ENCODE measurements around the gene UFSP2. TPM values are rescaled to one million over a fixed set of nuclear protein-coding genes. Genes with fewer than 3 reads are reported as not detected.

The UFSP2 gene
- polyA plus RNA-seq, 2 donors: 8.3 to 18.1 TPM

- no peak overlapping the region for H3K4me3 ChIP-seq (ENCODE audit: low read depth in 1 of 2, low read length in 2 of 2)
- WGBS, 2 donors: 73 to 80% methylated on average over 4 of the region's 4 CpGs
- peaks cover 0 to 4% of the 10 kb centered on the region in 2 donors for H3K4me1 ChIP-seq (ENCODE audit: control insufficient read depth in 2 of 2, insufficient read depth in 2 of 2, low read length in 1 of 2)
- H3K27ac ChIP-seq (ENCODE audit: low read depth in 2 of 2, low read length in 1 of 2): no peak overlapping the region
- H3K36me3 ChIP-seq (ENCODE audit: control insufficient read depth in 2 of 2, insufficient read depth in 2 of 2, low read length in 1 of 2): no peaks in the 10 kb centered on the region
- no peaks in the 10 kb centered on the region for H3K9me3 ChIP-seq (ENCODE audit: control insufficient read depth in 2 of 2, insufficient read depth in 1 of 2, low read depth in 1 of 2, low read length in 1 of 2)
- no peaks in the 10 kb centered on the region for H3K27me3 ChIP-seq (ENCODE audit: control insufficient read depth in 1 of 2, insufficient read depth in 2 of 2, low read length in 2 of 2)
Measured at GRCh38 chr4:185467101-185467500, 41.3 kb upstream of the UFSP2 start.

DNA sequence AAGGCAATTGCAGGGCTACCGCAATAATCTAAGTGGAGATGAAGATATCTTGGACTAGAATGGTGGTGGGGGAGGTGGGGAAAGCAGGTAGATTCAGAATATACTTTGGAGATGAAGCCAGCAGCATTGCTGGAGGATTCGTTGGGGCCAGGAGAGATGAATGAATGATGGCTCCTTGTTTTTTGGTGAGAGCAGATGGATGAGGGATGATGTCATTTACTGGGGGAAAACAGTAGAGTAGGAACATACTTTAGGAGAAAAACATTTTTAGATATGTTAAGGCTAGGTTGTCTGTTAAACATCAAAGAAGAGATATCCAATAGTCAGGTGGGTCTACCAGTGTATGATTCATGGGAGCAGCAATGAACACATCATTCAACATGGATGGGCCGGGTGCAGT, 39.9 kb upstream of the UFSP2 start:
- Histone ChIP-seq H3K27me3 (ENCODE audit: control insufficient read depth in 1 of 2, insufficient read depth in 2 of 2, low read length in 2 of 2) (no peaks in the 10 kb centered on the region), H3K9me3 (ENCODE audit: control insufficient read depth in 2 of 2, insufficient read depth in 1 of 2, low read depth in 1 of 2, low read length in 1 of 2) (no peaks in the 10 kb centered on the region), H3K36me3 (ENCODE audit: control insufficient read depth in 2 of 2, insufficient read depth in 2 of 2, low read length in 1 of 2) (no peaks in the 10 kb centered on the region), H3K4me1 (ENCODE audit: control insufficient read depth in 2 of 2, insufficient read depth in 2 of 2, low read length in 1 of 2) (peaks cover 0 to 3% of the 10 kb centered on the region in 2 donors), H3K4me3 (ENCODE audit: low read depth in 1 of 2, low read length in 2 of 2) (no peak overlapping the region), H3K27ac (ENCODE audit: low read depth in 2 of 2, low read length in 1 of 2) (no peak overlapping the region)
- WGBS, 2 donors: 75 to 88% methylated on average over 3 of the region's 3 CpGs

GRCh38 chr4:185464887-185465286, 39.1 kb upstream of the UFSP2 start:
- Histone ChIP-seq H3K4me3 (ENCODE audit: low read depth in 1 of 2, low read length in 2 of 2) (no peak overlapping the region), H3K4me1 (ENCODE audit: control insufficient read depth in 2 of 2, insufficient read depth in 2 of 2, low read length in 1 of 2) (no peaks in the 10 kb centered on the region), H3K9me3 (ENCODE audit: control insufficient read depth in 2 of 2, insufficient read depth in 1 of 2, low read depth in 1 of 2, low read length in 1 of 2) (no peaks in the 10 kb centered on the region), H3K27me3 (ENCODE audit: control insufficient read depth in 1 of 2, insufficient read depth in 2 of 2, low read length in 2 of 2) (no peaks in the 10 kb centered on the region), H3K36me3 (ENCODE audit: control insufficient read depth in 2 of 2, insufficient read depth in 2 of 2, low read length in 1 of 2) (no peaks in the 10 kb centered on the region), H3K27ac (ENCODE audit: low read depth in 2 of 2, low read length in 1 of 2) (no peak overlapping the region)
- 11 to 33% methylated on average over 1 of the region's 1 CpG for WGBS, 2 donors

GRCh38 chr4:185464183-185464582, 38.4 kb upstream of the UFSP2 start:
- H3K9me3 ChIP-seq (ENCODE audit: control insufficient read depth in 2 of 2, insufficient read depth in 1 of 2, low read depth in 1 of 2, low read length in 1 of 2): no peaks in the 10 kb centered on the region
- no peaks in the 10 kb centered on the region for H3K27me3 ChIP-seq (ENCODE audit: control insufficient read depth in 1 of 2, insufficient read depth in 2 of 2, low read length in 2 of 2)
- no peaks in the 10 kb centered on the region for H3K4me1 ChIP-seq (ENCODE audit: control insufficient read depth in 2 of 2, insufficient read depth in 2 of 2, low read length in 1 of 2)
- WGBS, 2 donors: 59 to 68% methylated on average over 6 of the region's 6 CpGs
- H3K27ac ChIP-seq (ENCODE audit: low read depth in 2 of 2, low read length in 1 of 2): no peak overlapping the region
- no peak overlapping the region for H3K4me3 ChIP-seq (ENCODE audit: low read depth in 1 of 2, low read length in 2 of 2)
- no peaks in the 10 kb centered on the region for H3K36me3 ChIP-seq (ENCODE audit: control insufficient read depth in 2 of 2, insufficient read depth in 2 of 2, low read length in 1 of 2)

DNA sequence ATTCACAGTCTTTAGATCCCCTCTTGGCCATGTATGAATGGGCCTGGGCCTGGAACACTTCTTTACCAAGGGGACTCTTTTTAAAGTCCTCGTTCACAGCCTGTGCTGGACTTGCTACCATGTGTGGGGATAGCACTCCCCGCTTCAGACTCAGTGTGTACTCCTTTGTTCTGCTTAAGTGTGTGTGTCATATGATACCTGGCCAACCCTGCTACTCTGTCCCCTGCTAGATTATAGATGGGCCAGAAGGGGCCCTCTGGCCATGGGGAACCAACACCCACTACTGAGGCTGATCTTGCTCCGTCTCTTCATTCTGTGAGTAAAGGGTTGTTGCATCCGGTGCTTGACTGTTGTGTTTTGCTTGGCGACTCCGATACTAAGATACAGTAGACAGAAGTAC, 37.8 kb upstream of the UFSP2 start:
- H3K4me3 ChIP-seq (ENCODE audit: low read depth in 1 of 2, low read length in 2 of 2): no peak overlapping the region
- no peaks in the 10 kb centered on the region for H3K27me3 ChIP-seq (ENCODE audit: control insufficient read depth in 1 of 2, insufficient read depth in 2 of 2, low read length in 2 of 2)
- no peak overlapping the region for H3K27ac ChIP-seq (ENCODE audit: low read depth in 2 of 2, low read length in 1 of 2)
- 92 to 95% methylated on average over 6 of the region's 6 CpGs for WGBS, 2 donors
- H3K4me1 ChIP-seq (ENCODE audit: control insufficient read depth in 2 of 2, insufficient read depth in 2 of 2, low read length in 1 of 2): no peaks in the 10 kb centered on the region
- H3K9me3 ChIP-seq (ENCODE audit: control insufficient read depth in 2 of 2, insufficient read depth in 1 of 2, low read depth in 1 of 2, low read length in 1 of 2): no peaks in the 10 kb centered on the region
- H3K36me3 ChIP-seq (ENCODE audit: control insufficient read depth in 2 of 2, insufficient read depth in 2 of 2, low read length in 1 of 2): no peaks in the 10 kb centered on the region

GRCh38 chr4:185461565-185461964, 35.8 kb upstream of the UFSP2 start:
- no peaks in the 10 kb centered on the region for H3K27me3 ChIP-seq (ENCODE audit: control insufficient read depth in 1 of 2, insufficient read depth in 2 of 2, low read length in 2 of 2)
- no peak overlapping the region for H3K27ac ChIP-seq (ENCODE audit: low read depth in 2 of 2, low read length in 1 of 2)
- H3K36me3 ChIP-seq (ENCODE audit: control insufficient read depth in 2 of 2, insufficient read depth in 2 of 2, low read length in 1 of 2): no peaks in the 10 kb centered on the region
- 96 to 97% methylated on average over 8 of the region's 8 CpGs for WGBS, 2 donors
- H3K4me1 ChIP-seq (ENCODE audit: control insufficient read depth in 2 of 2, insufficient read depth in 2 of 2, low read length in 1 of 2): no peaks in the 10 kb centered on the region
- H3K4me3 ChIP-seq (ENCODE audit: low read depth in 1 of 2, low read length in 2 of 2): no peak overlapping the region
- H3K9me3 ChIP-seq (ENCODE audit: control insufficient read depth in 2 of 2, insufficient read depth in 1 of 2, low read depth in 1 of 2, low read length in 1 of 2): no peaks in the 10 kb centered on the region

- Histone ChIP-seq H3K27ac (ENCODE audit: low read depth in 2 of 2, low read length in 1 of 2) (no peak overlapping the region), H3K27me3 (ENCODE audit: control insufficient read depth in 1 of 2, insufficient read depth in 2 of 2, low read length in 2 of 2) (no peaks in the 10 kb centered on the region), H3K4me3 (ENCODE audit: low read depth in 1 of 2, low read length in 2 of 2) (no peak overlapping the region), H3K9me3 (ENCODE audit: control insufficient read depth in 2 of 2, insufficient read depth in 1 of 2, low read depth in 1 of 2, low read length in 1 of 2) (no peaks in the 10 kb centered on the region), H3K36me3 (ENCODE audit: control insufficient read depth in 2 of 2, insufficient read depth in 2 of 2, low read length in 1 of 2) (no peaks in the 10 kb centered on the region), H3K4me1 (ENCODE audit: control insufficient read depth in 2 of 2, insufficient read depth in 2 of 2, low read length in 1 of 2) (no peaks in the 10 kb centered on the region)
- WGBS, 2 donors: 43 to 54% methylated on average over 3 of the region's 3 CpGs
Measured at GRCh38 chr4:185457136-185457535, 31.4 kb upstream of the UFSP2 start.

DNA sequence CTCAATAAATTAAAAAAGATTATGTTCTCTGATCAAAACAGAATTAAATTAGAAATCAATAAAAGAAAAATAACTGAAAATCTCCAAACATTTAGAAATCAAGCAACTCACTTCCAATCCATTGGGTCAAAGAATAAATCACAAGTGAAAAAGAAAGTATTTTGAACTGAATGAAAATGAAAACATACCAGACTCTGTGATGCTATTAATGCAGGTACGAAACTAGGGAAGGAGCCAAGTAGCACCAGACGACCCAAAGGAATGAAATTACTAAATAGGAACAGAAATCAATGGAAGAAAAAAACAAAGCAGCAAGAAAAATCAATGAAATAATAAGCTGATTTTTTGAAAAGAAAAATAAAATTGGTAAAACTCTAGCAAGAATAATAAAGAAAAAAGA, 30.4 kb upstream of the UFSP2 start:
- H3K27ac ChIP-seq (ENCODE audit: low read depth in 2 of 2, low read length in 1 of 2): no peak overlapping the region
- no peaks in the 10 kb centered on the region for H3K27me3 ChIP-seq (ENCODE audit: control insufficient read depth in 1 of 2, insufficient read depth in 2 of 2, low read length in 2 of 2)
- WGBS, 2 donors: 24 to 35% methylated on average over 2 of the region's 2 CpGs
- no peaks in the 10 kb centered on the region for H3K4me1 ChIP-seq (ENCODE audit: control insufficient read depth in 2 of 2, insufficient read depth in 2 of 2, low read length in 1 of 2)
- H3K4me3 ChIP-seq (ENCODE audit: low read depth in 1 of 2, low read length in 2 of 2): no peak overlapping the region
- no peaks in the 10 kb centered on the region for H3K36me3 ChIP-seq (ENCODE audit: control insufficient read depth in 2 of 2, insufficient read depth in 2 of 2, low read length in 1 of 2)
- no peaks in the 10 kb centered on the region for H3K9me3 ChIP-seq (ENCODE audit: control insufficient read depth in 2 of 2, insufficient read depth in 1 of 2, low read depth in 1 of 2, low read length in 1 of 2)

DNA sequence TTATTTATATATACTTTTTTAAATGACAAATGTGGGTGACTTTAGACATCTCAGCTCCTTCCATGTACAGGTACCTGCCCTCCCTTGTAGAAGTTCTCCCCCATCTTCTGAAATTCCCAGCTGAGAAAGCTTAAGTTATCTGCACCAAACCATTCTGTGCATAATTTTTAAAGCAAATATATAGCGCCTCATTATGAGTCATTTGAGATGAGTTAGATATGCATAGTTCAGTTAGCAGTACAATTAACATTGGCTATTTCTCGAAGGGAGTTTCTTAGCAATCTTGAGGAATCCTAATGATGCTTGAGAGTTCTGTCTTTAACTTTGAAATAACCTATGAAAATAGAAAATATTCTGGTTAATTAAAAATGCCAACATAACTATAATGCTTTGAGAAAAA, 19.4 kb upstream of the UFSP2 start:
- Histone ChIP-seq H3K27me3 (ENCODE audit: control insufficient read depth in 1 of 2, insufficient read depth in 2 of 2, low read length in 2 of 2) (no peaks in the 10 kb centered on the region), H3K4me1 (ENCODE audit: control insufficient read depth in 2 of 2, insufficient read depth in 2 of 2, low read length in 1 of 2) (no peaks in the 10 kb centered on the region), H3K4me3 (ENCODE audit: low read depth in 1 of 2, low read length in 2 of 2) (no peak overlapping the region), H3K27ac (ENCODE audit: low read depth in 2 of 2, low read length in 1 of 2) (no peak overlapping the region), H3K9me3 (ENCODE audit: control insufficient read depth in 2 of 2, insufficient read depth in 1 of 2, low read depth in 1 of 2, low read length in 1 of 2) (no peaks in the 10 kb centered on the region), H3K36me3 (ENCODE audit: control insufficient read depth in 2 of 2, insufficient read depth in 2 of 2, low read length in 1 of 2) (no peaks in the 10 kb centered on the region)
- 88 to 92% methylated on average over 2 of the region's 2 CpGs for WGBS, 2 donors

DNA sequence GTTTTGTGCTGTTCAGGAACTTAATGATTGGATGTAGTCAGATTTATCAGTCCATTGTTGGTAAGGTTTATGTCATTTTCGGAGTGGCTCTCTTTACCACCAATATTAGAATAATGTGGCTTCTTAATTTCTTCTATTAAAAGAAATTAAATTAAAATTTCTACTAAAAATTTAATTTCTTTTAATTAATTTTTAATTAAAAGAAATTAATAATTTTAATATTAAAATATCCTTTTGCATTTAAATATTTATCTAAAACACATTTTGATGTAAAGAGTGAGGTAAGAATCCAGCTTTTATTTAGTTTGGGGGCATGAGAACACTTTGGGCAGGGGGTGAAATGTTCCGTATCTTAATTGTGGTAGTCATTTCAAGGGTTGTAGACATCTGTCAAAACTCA, 15.7 kb upstream of the UFSP2 start:
- Histone ChIP-seq H3K9me3 (ENCODE audit: control insufficient read depth in 2 of 2, insufficient read depth in 1 of 2, low read depth in 1 of 2, low read length in 1 of 2) (no peaks in the 10 kb centered on the region), H3K4me3 (ENCODE audit: low read depth in 1 of 2, low read length in 2 of 2) (no peak overlapping the region), H3K27ac (ENCODE audit: low read depth in 2 of 2, low read length in 1 of 2) (no peak overlapping the region), H3K4me1 (ENCODE audit: control insufficient read depth in 2 of 2, insufficient read depth in 2 of 2, low read length in 1 of 2) (no peaks in the 10 kb centered on the region), H3K36me3 (ENCODE audit: control insufficient read depth in 2 of 2, insufficient read depth in 2 of 2, low read length in 1 of 2) (no peaks in the 10 kb centered on the region), H3K27me3 (ENCODE audit: control insufficient read depth in 1 of 2, insufficient read depth in 2 of 2, low read length in 2 of 2) (no peaks in the 10 kb centered on the region)
- 91 to 93% methylated on average over 2 of the region's 2 CpGs for WGBS, 2 donors

Measured in esophagus (tissue), 2 donors.